Aorta (tissue), 5 donors: ENCODE data around the gene DENND4B. TPM values are rescaled to one million over a fixed set of nuclear protein-coding genes. Genes with fewer than 3 reads are reported as not detected.
A peak's percentile ranks its signal among the peaks of the same experiment; 100 is the strongest.

Experiments used
- ATAC-seq: fragments of 200-7000 bp; cut with Tn5 transposase; one replicate; pipeline ENCODE4 v1.9.1; 2022; ENCODE audit warnings: moderate library complexity; ENCODE audit not compliant: low FRiP score
- DNase-seq, 2 donors: peaks; one replicate each; pipeline ENCODE4 v3.0.0-alpha.2; 2020
- H3K27ac ChIP-seq, 2 donors: one replicate each; pipeline ENCODE4 v1.5.1; 2013; ENCODE audit warnings: low read length in 2 of 2, mild to moderate bottlenecking in 2 of 2, moderate library complexity in 2 of 2, control low read depth in 1 of 2, inconsistent platforms in 1 of 2, low read depth in 1 of 2
- H3K27me3 ChIP-seq, 2 donors: one replicate each; pipeline ENCODE4 v1.6.1; 2013; ENCODE audit warnings: control low read depth in 1 of 2, low read length in 1 of 2, mild to moderate bottlenecking in 1 of 2, moderate library complexity in 1 of 2; ENCODE audit not compliant: insufficient read depth in 2 of 2, control insufficient read depth in 1 of 2
- H3K36me3 ChIP-seq, 2 donors: one replicate each; pipeline ENCODE4 v1.6.1; 2013; ENCODE audit warnings: control low read depth in 1 of 2, low read length in 1 of 2, mild to moderate bottlenecking in 1 of 2; ENCODE audit not compliant: insufficient read depth in 2 of 2, control insufficient read depth in 1 of 2
- H3K4me1 ChIP-seq, 2 donors: one replicate each; pipeline ENCODE4 v1.6.1; 2013; ENCODE audit warnings: low read length in 2 of 2, control low read depth in 1 of 2, mild to moderate bottlenecking in 1 of 2, moderate library complexity in 1 of 2; ENCODE audit not compliant: insufficient read depth in 2 of 2, control insufficient read depth in 1 of 2
- H3K4me3 ChIP-seq, 2 donors: one replicate each; pipeline ENCODE4 v1.5.1; 2013; ENCODE audit warnings: low read length in 2 of 2, control low read depth in 1 of 2, mild to moderate bottlenecking in 1 of 2
- H3K9me3 ChIP-seq: one replicate; pipeline ENCODE4 v1.6.1; 2013; ENCODE audit warnings: mild to moderate bottlenecking, low read length; ENCODE audit not compliant: control insufficient read depth
- WGBS, 2 donors: extraction: QIAGEN DNeasy Blood & Tissue Kit; methylation state at CpG; one replicate each; pipeline ENCODE4 v1.1.7; 2013; 5-methylcytosine and 5-hydroxymethylcytosine counted together
- intact Hi-C, 2 donors: fragments of 100-400 bp; cut with DNase I; formaldehyde crosslinking; loops; one replicate each; pipeline versions ENCODE4 v1.14.2 to v1.15.0; 2022
- polyA plus RNA-seq, 2 donors: library from polyadenylated mRNA; stranded (reverse); fragments of 200-250 nt; gene quantifications; one replicate each; pipeline ENCODE4 v1.2.3, GENCODE V29; 2013
- total RNA-seq, 2 donors: library from RNA; stranded (reverse); fragmentation: NEBNext Ultra II Directional; extraction: Animal tissue kit (Norgen Biotek cat#: 25700); gene quantifications; one replicate each; pipeline ENCODE4 v1.2.1, GENCODE V29; 2021
- donor health status: healthy with polysubstance abuse.
- donor health status: Bipolar disorder and iron deficiency.
- donor health status: DM: no; HTN: no; CAD: no.
- donor health status: DM: no; HTN: no; CAD: no.
- donor health status: DM: yes; HTN: yes; CAD: no.

The DENND4B gene
- total and polyA plus RNA-seq, 4 donors, result 6.6 to 94.7 (median 40.1) TPM

DNA sequence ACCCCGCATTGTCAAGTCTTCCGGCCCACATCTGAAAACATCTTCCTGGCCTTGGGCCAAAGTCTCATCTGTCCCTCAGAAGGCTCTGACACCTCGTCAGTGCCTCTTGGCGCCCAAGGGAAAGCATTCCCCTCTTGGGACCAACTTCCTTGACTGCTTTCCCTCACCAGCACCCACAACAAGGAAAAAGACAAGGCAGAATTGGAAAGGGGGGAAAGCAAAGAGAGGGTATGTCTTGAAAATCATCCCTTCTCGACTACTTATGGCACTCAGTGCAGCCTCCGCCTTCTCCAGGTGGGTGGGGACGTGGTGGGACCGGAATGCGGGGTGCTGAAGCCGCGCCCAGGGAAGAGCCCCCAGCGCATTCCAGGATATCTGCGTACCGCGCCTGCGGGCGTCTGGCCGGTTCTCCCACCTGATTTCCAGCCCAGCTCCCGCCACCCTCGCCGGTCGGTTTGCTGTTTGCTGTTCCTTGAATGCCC lies 17.4 kb upstream of the DENND4B start:
- 0 to 2% methylated on average over 22 of the region's 22 CpGs for WGBS, 2 donors
- Histone ChIP-seq H3K4me1 (peaks cover 0 to 2% of the 10 kb centered on the region in 2 donors), H3K27me3 (no peaks in the 10 kb centered on the region), H3K4me3 (peak overlapping the region; percentile 63 to 73), H3K36me3 (peaks cover 0 to 3% of the 10 kb centered on the region in 2 donors), H3K9me3 (no peaks in the 10 kb centered on the region), H3K27ac (peak overlapping the region in 1 of 2 donors; percentile 73)
- DNase-seq (no peak), ATAC-seq (no peak)
- intact Hi-C loops, result no loop called here

GRCh38 chr1:153963030-153963849 lies 16.7 kb upstream of the DENND4B start, which contains the start of gene SLC39A1:
TSS of gene SLC39A1 (minus strand) at chr1:153963537. CDS start at chr1:153962715, 822 bp downstream.
- 0 to 1% methylated on average over 54 of the region's 54 CpGs for WGBS, 2 donors
- peak; percentile 93 for ATAC-seq
- Histone ChIP-seq H3K27ac (peak within 1 kb of the TSS; percentile 85 to 95), H3K4me1 (peaks cover 0 to 2% of the 10 kb centered on the region in 2 donors), H3K27me3 (no peaks in the 10 kb centered on the region), H3K9me3 (no peaks in the 10 kb centered on the region), H3K4me3 (peak within 1 kb of the TSS; percentile 63 to 73), H3K36me3 (peaks cover 0 to 3% of the 10 kb centered on the region in 2 donors)
- intact Hi-C loops, result no loop called here
- peak; percentile 99 for DNase-seq

DNA sequence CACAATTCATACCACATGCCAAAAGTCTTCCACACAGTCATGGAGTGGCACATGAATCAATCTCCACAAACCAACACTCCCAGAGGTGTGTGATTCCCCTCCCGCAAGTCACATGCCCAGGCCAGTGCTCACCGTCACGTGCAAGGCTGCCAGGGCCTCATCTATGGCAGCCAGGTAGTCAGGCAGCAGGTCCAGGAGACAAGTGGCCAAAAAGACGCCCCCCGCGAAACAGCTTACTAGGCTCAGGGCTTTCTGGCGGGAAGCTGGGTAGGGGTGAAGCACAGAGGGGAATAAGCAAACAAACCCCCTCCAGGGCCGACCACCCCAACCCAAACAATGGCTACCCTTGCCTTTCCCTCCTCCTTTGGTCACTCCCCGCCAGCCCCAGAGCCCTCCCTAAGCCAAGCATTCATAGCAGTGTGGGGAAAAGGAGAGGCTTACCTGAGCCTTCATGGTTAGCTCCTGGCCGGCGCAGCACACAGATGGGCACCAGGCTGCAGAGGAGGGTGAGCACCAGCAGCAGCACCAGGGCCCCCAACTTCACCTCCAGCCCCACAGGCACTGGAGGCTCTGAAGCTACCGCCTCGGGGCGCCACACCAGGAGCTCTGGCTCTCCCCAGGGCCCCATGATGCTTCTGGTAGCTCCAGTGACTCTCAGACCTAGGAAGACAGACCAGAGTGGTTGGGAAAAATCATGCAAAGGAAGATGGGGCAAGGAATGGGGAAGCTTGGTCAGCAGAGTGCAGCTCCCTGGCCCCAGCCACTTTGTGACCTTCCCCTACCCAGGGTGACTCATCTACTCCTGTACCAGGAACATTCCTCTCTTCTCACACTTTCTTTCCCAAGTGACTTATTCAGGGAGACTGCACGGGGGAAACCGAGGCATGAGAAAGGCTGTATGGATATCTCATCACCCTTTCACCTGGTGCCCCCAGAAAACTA lies 15.8 kb upstream of the DENND4B start:
- no peaks in the 10 kb centered on the region for H3K9me3 ChIP-seq
- no peaks in the 10 kb centered on the region for H3K27me3 ChIP-seq
- peaks cover 0 to 2% of the 10 kb centered on the region in 2 donors for H3K4me1 ChIP-seq
- peak overlapping the region; percentile 85 to 95 for H3K27ac ChIP-seq
- peaks cover 0 to 3% of the 10 kb centered on the region in 2 donors for H3K36me3 ChIP-seq
- ATAC-seq (no peak), DNase-seq (peak in 1 of 2 donors; percentile 77)
- intact Hi-C loops, result no loop called here
- 26 to 32% methylated on average over 15 to 16 of the region's 16 CpGs for WGBS, 2 donors
- peak overlapping the region; percentile 63 to 67 for H3K4me3 ChIP-seq

DNA sequence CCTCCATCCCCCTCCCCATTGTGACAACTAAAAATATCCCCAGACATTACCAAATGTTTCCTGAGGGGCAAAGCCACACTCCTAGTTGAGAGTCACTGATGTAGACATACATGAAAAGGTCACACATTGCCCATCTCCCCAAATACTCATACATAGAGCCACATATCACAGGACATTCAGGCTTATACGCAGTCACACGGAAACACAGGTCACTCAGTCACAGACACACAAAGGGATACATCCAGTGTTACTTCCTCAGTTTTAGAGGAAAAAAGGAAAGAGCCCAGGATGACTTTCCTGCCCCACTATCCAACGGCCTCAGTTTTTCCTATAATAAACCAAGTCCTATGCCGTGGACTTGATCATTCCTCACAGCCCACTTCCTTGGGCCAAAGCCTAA lies 14.9 kb upstream of the DENND4B start:
- peaks cover 0 to 3% of the 10 kb centered on the region in 2 donors for H3K36me3 ChIP-seq
- WGBS, 2 donors, result 67% methylated on average over 4 of the region's 4 CpGs
- H3K4me3 ChIP-seq, result no peak overlapping the region
- H3K27ac ChIP-seq, result peak overlapping the region in 1 of 2 donors; percentile 95
- intact Hi-C loops, result no loop called here
- no peaks in the 10 kb centered on the region for H3K27me3 ChIP-seq
- H3K9me3 ChIP-seq, result no peaks in the 10 kb centered on the region
- H3K4me1 ChIP-seq, result peaks cover 0 to 2% of the 10 kb centered on the region in 2 donors
- no peak for DNase-seq
- no peak for ATAC-seq

DNA sequence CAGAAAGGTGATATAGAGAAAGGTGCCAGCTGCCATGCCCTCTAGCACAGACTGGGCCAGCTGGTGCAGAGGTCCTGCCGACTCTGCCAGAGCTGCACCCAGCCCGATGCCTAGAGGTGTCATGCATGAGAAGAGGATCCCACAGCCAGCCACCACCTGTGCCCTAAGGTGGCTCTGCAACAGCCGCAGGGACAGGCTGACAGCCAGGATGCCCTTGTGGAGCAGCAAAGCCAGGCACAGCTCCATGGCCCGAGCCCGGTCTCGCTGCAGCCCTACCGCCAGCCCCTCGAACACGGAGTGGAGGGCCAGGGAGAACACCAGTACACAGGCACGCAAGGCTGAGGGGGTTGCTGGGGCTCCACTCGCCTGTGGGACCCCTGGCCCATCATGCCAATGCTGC lies 13.7 kb upstream of the DENND4B start:
- Histone ChIP-seq H3K27ac (no peak overlapping the region), H3K9me3 (no peaks in the 10 kb centered on the region), H3K36me3 (peaks cover 0 to 3% of the 10 kb centered on the region in 2 donors), H3K27me3 (no peaks in the 10 kb centered on the region), H3K4me3 (no peak overlapping the region), H3K4me1 (peaks cover 0 to 2% of the 10 kb centered on the region in 2 donors)
- ATAC-seq (no peak), DNase-seq (no peak)
- intact Hi-C loops, result no loop called here
- 90 to 93% methylated on average over 11 of the region's 11 CpGs for WGBS, 2 donors

- no peak overlapping the region for H3K27ac ChIP-seq
- H3K4me3 ChIP-seq, result no peak overlapping the region
- intact Hi-C loops, result no loop called here
- no peak for ATAC-seq
- DNase-seq, result no peak
- no peaks in the 10 kb centered on the region for H3K9me3 ChIP-seq
- H3K27me3 ChIP-seq, result no peaks in the 10 kb centered on the region
- peaks cover 0 to 3% of the 10 kb centered on the region in 2 donors for H3K36me3 ChIP-seq
- peaks cover 0 to 2% of the 10 kb centered on the region in 2 donors for H3K4me1 ChIP-seq
- 43 to 53% methylated on average over 3 of the region's 3 CpGs for WGBS, 2 donors
These were observed 12.9 kb upstream of the DENND4B start for GRCh38 chr1:153959454-153959853.

DNA sequence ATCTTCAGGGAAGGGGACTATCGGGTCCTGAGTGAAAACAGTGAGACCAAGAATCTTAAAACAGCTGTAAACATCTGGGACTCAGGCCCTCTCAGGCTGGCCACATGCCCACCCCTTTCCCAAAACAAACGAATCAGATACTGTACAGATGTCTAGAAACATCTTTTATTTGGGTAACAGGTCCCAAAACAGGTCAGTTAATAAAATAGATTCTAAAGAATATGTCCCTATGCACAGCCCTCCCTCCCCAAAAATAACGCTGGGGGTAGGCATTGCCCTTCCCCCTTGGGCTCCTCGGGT lies 12.4 kb upstream of the DENND4B start:
- Histone ChIP-seq H3K27ac (peak overlapping the region in 1 of 2 donors; percentile 34), H3K36me3 (peaks cover 0 to 3% of the 10 kb centered on the region in 2 donors), H3K27me3 (no peaks in the 10 kb centered on the region), H3K4me3 (no peak overlapping the region), H3K4me1 (peaks cover 0 to 2% of the 10 kb centered on the region in 2 donors), H3K9me3 (no peaks in the 10 kb centered on the region)
- DNase-seq (no peak), ATAC-seq (no peak)
- 7 to 8% methylated on average over 4 of the region's 4 CpGs for WGBS, 2 donors
- intact Hi-C loops, result no loop called here

- H3K27me3 ChIP-seq, result no peaks in the 10 kb centered on the region
- peak within 1 kb of the TSS in 1 of 2 donors; percentile 55 for H3K27ac ChIP-seq
- no peaks in the 10 kb centered on the region for H3K9me3 ChIP-seq
- H3K4me1 ChIP-seq, result peaks cover 0 to 2% of the 10 kb centered on the region in 2 donors
- DNase-seq (peak; percentile 99 to 100), ATAC-seq (peak; percentile 96)
- peaks cover 0 to 3% of the 10 kb centered on the region in 2 donors for H3K36me3 ChIP-seq
- H3K4me3 ChIP-seq, result peak within 1 kb of the TSS; percentile 68 to 89
- intact Hi-C loops, result no loop called here
- 0% methylated on average over 71 to 75 of the region's 75 CpGs for whole genome bisulfite sequencing, 2 donors
These were observed 11.8 kb upstream of the DENND4B start, which contains the start of gene CRTC2 for GRCh38 chr1:153958111-153958960. TSS of gene CRTC2 (minus strand) at chr1:153958612. CDS start at chr1:153958497, 115 bp downstream.
